H1 (cell line): Measurements from ENCODE around the gene PAXX.

ENCODE experiments used
- RFX5 ChIP-seq: IDR thresholded peaks from 2 replicates; pipeline ENCODE4 v1.6.1; 2011; ENCODE audit warnings: low read depth, low read length, improper control_type of control experiment, borderline replicate concordance
- SP1 ChIP-seq: IDR thresholded peaks from 2 replicates; pipeline ENCODE4 v1.6.1; 2011; ENCODE audit warnings: low read depth, low read length
- SP2 ChIP-seq: IDR thresholded peaks from 2 replicates; pipeline ENCODE4 v1.6.1; 2012; ENCODE audit warnings: mild to moderate bottlenecking, low read length, inconsistent platforms
- TF ChIP-seq, protein P1 (sequence below), 3 experiments: IDR thresholded peaks; 1 replicate in 2 of 3; 2 replicates in 1 of 3; pipeline versions ENCODE4 v1.5.1 to v1.6.1; 2011; ENCODE audit warnings: low read length in 3 of 3, mild to moderate bottlenecking in 3 of 3, inconsistent platforms in 2 of 3, low read depth in 1 of 3, moderate library complexity in 1 of 3; ENCODE audit not compliant: insufficient read depth in 1 of 3; ENCODE audit errors: control extremely low read depth in 1 of 3

DNA sequence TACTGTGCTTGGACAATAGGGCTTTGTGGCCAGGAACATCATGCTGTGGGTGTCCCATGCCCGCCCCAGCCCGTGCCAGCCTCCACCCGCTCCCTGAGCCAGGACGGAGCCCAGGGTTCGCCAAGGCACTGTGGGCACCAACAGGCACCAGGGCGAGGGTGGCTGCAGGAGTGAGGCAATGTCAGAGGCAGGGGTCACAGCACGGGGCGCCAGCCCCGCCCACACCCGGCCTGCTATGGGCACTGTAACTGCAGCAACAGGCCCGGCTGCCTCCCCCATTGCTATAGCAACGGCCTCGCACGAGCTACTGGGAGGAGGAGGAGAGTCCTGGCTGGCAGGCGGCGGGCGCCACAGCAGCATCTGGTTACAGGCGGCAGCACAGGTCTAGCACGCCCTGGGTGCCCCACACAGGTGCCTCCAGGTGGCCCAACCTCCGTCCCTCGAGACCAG lies 33.3 kb downstream of the PAXX start:
- no peak for TF ChIP-seq SP2
- no peak for TF ChIP-seq RFX5
- TF ChIP-seq SP1: no peak
- TF ChIP-seq, protein P1, sequence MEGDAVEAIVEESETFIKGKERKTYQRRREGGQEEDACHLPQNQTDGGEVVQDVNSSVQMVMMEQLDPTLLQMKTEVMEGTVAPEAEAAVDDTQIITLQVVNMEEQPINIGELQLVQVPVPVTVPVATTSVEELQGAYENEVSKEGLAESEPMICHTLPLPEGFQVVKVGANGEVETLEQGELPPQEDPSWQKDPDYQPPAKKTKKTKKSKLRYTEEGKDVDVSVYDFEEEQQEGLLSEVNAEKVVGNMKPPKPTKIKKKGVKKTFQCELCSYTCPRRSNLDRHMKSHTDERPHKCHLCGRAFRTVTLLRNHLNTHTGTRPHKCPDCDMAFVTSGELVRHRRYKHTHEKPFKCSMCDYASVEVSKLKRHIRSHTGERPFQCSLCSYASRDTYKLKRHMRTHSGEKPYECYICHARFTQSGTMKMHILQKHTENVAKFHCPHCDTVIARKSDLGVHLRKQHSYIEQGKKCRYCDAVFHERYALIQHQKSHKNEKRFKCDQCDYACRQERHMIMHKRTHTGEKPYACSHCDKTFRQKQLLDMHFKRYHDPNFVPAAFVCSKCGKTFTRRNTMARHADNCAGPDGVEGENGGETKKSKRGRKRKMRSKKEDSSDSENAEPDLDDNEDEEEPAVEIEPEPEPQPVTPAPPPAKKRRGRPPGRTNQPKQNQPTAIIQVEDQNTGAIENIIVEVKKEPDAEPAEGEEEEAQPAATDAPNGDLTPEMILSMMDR (IDR thresholded peaks at IDR 0.05; ENCODE audit: control extremely low read depth in 1 of 3, insufficient read depth in 1 of 3, low read depth in 1 of 3, low read length in 3 of 3): no peak
